ENCODE data around the gene NR2C2AP.
A peak's percentile ranks its signal among the peaks of the same experiment; 100 is the strongest.
"Not testable (repeated sequence)": the region's sequence is repeated elsewhere in the genome, so short reads cannot be mapped to it uniquely, and the experiment has no call there.

NR2C2AP gene, protein sequence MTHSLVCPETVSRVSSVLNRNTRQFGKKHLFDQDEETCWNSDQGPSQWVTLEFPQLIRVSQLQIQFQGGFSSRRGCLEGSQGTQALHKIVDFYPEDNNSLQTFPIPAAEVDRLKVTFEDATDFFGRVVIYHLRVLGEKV
- 30.7 to 41.7 reads per million in 2 experiments for total RNA-seq

DNA sequence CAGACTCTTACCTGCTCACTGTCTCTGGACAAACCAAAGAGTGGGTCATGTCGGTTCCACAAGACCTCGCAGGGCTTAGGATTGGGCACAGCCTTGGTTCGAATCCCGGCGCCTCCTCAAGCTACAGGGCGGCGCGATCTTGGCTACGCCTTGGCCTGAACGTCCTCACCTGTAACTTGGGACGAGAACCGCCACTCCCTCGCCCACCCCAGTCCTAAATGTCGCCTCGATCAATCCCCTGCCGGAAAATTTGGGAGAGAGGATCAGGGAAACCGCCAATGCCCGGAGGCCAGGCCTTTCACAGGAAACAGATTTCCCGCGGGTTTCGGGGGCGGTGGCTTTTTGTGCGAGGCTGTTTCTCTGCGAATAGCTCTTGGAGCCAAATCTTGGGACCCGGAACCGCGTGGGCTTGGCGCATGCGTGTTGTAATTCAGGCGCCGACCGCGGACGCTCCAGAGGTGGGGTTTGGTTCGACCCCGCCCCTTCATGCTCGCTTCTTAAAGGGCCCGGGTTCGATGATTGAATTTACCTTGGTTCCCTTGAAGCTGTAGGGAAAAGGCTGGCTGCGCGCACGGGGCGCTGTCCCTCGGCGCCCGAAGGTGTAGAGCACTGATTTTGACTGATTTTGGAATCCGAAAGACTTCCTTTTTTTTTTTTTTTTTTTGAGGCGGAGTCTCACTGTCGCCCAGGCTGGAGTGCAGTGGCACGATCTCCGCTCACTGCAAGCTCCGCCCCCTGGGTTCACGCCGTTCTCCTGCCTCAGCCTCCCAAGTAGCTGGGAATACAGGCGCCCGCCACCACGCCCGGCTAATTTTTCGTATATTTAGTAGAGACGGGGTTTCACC, at the start of gene NR2C2AP:
TSS of gene NR2C2AP (minus strand) at position 403 of the 845 bp plus-strand sequence. CDS start at position 49, 354 bp downstream.
- DNase-seq (ENCODE audit: low read depth), result peak; percentile 86

DNA sequence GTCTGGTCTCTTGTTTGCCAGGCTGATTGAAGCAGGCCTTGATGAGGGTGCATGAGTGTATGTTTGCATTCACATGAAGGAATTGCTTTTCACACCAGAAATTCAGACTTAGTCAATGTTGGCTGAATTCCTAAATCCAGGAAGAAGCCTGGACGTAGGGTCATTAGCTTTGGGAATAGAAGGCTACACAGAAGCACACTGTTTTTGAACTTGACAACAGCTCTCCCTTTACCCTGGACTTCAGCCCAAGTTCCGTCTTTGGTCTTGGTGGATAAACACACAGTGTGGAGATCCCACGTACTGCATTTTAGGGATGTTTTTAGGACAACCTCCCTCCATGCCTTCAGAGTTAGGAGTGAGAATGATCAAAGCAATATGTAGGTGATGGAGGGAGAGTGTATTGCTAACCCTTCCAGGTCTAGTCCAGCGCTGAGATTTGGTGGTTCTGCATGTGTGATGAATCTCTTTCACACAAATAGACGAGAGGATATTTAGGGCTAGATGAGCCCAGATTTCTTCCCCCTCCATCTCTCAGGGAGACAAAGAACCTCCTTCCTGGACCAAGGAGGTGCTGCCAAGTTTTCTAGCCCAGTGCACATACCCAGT, 47.1 kb upstream of the NR2C2AP start:
- no peak for DNase-seq (ENCODE audit: low read depth)

DNA sequence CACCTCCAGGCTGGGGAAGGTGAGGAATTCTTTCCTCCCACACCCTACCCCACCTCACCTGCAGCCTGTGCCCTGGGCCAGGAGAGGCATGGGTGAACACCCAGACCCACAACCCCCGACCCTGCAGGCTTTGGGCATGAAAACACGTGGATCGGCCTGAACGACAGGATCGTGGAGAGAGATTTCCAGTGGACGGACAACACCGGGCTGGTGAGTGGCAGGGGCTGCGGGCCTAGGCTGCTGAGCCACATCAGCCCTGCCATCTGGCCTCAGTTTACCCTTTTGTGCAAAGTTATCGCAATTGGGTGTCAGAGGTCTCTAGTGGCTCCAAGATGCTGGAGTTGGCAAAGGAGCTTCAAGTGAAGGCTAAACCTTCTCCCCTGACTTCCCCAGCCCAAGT, 37.3 kb upstream of the NR2C2AP start:
- no peak for DNase-seq (ENCODE audit: low read depth)

DNA sequence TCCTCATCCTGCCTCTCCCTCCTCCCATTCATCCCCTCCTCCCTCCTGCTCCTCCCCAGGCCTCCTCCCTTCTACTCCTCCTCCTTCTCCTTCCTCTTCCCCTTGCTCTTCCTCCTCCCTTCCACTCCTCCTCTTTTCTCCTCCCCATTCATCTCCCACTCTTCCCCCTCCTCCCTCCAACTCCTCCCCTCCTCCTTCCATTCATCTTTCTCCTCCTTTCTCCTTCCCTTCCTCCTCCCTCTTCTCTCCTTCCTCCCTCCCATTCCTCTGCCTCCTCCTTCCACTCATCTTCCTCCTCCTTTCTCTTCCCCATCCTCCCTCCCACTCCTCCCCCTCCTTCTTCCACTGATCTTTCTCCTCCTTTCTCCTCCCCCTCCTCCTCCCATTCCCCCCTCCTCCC, 36.5 kb upstream of the NR2C2AP start:
- no peak for DNase-seq (ENCODE audit: low read depth)

DNA sequence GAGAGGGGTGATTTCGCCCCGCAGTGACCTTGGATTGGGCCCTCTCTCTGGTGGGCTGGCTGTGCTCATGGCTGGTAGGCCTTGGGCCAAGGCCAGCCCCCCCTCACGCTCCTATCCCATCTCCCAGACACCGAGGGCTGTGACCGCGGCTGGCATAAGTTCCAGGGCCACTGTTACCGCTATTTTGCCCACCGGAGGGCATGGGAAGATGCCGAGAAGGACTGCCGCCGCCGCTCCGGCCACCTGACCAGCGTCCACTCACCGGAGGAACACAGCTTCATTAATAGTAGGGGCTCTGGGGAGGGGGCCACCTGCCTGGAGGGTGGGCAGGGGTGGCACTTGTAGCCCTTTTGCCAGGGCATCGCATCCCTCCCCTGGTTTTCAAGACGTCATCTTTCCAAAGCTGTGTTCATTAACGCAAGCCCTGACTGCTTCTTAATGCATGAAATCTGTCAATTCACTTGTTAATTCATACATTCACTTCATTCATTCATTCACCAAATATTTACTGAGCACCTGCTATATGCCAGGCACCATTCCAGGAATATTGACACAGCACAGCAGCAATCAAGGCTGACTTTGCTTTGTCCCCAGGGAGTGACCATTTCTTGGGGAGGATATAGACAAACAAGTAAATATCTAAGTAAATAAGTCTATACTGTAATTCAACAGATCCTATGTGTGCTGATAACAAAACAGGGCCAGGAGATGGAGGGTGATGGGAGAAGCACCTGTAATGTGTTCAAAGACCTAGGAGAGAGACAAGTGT, 35.1 kb upstream of the NR2C2AP start:
- no peak for DNase-seq (ENCODE audit: low read depth)

DNA sequence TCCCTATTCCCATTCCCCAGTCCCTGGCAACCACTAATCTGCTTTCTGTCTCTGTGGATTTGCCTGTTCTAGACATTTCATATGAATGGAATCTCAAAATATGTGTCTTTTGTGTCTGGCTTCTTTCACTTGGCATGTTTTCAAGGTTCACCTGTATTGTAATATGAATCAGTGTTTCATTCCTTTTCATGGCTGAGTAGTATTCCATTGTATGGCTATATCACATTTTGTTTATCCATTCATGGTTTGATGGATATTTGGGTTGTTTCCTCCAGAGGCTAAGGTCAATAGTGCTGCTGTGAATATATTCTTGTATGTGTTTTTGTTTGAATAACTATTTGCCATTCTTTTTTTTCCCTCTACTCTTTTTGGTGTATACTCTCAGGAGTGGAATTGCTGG, 33.0 kb upstream of the NR2C2AP start:
- no peak for DNase-seq (ENCODE audit: low read depth)

DNA sequence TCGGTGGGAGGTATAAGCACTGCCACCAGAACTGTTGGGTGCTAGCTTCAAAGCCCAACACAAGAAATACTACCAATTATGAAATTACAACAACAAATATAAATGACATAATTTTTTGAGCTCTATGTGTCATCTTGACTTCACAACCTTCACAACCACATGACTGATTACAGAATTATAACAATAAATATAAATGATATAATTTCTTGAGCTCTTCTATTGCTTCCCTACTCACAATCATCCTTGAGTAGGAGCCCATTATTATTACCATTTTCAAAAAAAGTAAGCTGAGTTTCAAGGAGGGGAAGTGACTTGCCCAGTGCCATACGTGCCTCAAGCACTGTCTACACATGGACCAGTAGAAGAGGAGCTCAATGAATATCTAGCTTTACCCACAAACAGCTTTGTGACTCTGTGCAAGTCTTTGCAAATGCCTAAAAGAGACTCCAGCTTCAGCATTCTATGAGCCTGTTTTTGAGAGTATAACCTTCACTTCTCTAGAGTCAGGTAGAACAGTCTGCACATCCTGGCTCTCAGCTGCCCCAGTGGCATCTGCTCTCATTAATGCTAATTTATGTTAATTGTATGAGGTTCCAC, 31.1 kb upstream of the NR2C2AP start:
- no peak for DNase-seq (ENCODE audit: low read depth)

DNA sequence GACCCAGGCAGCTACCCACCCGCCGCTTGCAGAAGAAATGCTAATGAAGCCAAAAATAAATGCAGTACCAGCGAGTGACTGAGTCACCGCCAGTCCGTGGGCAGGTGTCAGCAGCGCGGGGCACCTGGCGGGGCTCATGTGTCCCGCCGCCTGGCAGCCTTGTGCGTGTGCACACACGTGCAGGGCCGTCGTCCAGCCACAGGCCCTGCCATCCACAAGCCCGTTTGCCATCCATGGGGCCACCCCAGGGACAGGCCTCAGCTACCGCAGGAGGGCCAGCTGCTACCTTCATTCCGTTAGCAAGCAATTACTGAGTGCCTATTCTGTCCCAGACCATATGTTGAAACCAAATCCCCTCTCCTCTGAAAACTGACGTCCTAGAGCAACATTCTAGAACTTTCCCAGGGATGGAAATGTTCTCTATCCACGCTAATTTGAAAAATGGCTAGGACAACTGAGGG, 29.1 kb upstream of the NR2C2AP start:
- DNase-seq (ENCODE audit: low read depth), result no peak

DNA sequence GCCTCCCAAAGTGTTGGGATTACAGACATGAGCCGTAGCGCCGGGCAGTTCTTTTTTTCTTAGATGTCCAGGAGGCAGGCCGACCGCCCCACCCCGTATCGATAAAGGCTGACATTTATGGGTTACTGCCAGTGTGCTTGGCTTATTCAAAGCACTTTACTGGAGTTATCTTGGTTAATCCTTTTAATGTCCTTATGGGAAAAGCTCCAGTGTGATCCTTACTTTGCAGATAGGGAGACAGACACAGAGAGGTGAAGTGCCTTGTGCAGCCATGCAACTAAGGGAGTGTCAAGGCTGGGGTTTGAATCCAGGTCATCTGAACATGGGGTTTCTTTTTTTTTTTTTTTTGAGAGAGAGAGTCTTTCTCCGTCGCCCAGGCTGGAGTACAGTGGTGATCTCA, 27.8 kb upstream of the NR2C2AP start:
- no peak for DNase-seq (ENCODE audit: low read depth)

DNA sequence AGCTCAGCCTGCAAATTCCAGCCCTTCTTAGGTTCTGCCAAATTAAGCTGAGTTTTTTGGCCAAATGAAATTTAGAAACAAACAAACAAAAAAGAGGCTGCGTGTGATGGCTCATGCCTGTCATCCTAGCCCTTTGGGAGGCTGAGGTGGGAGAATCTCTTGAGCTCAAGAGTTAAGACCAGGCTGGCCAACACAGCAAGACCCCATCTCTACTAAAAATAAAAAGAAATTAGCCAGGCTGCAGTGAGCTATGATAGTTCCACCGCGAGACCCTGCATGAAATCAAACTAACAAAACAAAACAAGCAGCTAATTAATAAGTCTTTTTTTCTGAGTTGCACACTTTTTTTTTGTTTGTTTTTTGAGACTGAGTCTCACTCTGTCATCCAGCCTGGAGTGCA, 26.5 kb upstream of the NR2C2AP start:
- no peak for DNase-seq (ENCODE audit: low read depth)

DNA sequence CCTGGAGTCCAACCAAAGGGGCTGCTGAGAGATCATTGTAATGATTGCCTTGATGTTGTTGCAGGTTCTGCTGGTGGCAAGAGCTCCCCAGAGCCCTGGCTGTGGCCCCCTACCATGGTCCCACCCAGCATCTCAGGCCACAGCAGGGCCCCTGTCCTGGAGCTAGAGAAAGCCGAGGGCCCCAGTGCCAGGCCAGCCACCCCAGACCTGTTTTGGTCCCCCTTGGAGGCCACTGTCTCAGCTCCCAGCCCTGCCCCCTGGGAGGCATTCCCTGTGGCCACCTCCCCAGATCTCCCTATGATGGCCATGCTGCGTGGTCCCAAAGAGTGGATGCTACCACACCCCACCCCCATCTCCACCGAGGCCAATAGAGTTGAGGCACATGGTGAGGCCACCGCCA, 24.0 kb upstream of the NR2C2AP start:
- DNase-seq (ENCODE audit: low read depth), result no peak

DNA sequence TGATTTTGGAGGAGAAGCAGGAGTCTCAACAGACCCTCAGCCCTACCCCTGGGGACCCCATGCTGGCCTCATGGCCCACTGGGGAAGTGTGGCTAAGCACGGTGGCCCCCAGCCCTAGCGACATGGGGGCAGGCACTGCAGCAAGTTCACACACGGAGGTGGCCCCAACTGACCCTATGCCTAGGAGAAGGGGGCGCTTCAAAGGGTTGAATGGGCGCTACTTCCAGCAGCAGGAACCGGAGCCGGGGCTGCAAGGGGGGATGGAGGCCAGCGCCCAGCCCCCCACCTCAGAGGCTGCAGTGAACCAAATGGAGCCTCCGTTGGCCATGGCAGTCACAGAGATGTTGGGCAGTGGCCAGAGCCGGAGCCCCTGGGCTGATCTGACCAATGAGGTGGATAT, 23.4 kb upstream of the NR2C2AP start:
- no peak for DNase-seq (ENCODE audit: low read depth)

DNA sequence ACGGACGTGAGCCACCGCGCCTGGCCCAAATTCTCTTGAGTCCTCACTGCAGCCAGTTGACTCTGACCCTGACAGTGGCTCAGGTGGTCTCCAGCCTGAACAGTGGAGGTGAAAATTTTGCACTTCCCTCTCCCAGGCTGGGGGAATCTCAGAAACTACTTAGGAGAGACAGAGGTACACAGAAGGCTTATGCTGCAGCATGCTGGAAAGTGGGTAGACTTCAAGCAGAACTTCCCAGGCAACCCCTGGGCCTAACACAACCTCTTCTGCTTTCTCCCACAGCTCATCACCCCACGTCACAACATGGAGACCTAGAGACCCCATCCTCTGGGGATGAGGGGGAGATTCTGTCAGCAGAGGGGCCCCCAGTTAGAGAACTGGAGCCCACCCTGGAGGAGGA, 23.0 kb upstream of the NR2C2AP start:
- no peak for DNase-seq (ENCODE audit: low read depth)

DNA sequence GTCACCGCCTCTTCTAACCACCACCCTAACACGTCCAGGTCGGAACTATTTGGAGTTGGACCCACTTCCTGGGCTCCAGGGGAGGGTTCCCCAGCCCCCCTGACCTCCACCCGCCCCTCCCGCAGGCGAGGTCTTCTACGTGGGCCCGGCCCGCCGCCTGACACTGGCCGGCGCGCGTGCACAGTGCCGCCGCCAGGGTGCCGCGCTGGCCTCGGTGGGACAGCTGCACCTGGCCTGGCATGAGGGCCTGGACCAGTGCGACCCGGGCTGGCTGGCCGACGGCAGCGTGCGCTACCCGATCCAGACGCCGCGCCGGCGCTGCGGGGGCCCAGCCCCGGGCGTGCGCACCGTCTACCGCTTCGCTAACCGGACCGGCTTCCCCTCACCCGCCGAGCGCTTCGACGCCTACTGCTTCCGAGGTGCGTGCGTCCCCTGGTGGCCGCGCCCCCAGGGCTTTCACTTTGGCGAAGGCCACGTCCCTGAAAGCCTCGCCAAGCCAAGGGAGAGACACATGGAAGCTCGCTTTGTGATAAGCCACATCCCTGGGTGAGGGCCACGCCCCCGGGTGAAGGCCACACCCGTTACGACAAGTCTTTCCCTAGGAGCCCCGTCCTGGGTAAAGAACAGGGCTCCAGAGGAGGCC, 21.8 kb upstream of the NR2C2AP start:
- peak; percentile 63 for DNase-seq (ENCODE audit: low read depth)

DNA sequence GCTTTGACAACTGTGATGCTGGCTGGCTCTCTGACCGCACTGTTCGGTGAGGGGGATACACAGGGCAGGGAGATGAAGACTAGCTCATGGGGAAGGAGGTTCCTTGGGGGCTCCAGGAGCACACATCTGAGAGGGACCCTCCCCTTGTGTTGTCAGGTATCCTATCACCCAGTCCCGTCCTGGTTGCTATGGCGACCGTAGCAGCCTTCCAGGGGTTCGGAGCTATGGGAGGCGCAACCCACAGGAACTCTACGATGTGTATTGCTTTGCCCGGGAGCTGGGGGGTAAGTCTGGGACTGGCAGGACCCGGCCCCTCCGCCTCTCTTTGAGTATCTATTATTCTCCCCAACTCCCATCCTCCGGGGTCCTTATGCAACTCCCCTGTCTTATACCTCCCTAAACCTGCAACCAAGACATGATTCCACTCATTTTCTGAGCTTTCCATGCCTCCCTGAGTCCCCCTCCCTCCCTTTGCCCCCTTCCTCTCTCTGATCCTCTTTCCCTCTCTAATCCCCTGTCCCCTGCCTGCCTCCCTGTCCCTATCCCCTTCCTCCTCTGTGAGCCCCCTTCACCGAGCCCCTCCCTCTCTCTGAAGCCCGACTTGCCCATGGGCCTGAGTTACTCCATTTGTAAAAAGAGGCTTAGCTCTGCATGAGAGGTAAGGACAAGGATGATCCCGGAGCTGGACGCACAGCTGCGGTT, 21.1 kb upstream of the NR2C2AP start:
- no peak for DNase-seq (ENCODE audit: low read depth)

DNA sequence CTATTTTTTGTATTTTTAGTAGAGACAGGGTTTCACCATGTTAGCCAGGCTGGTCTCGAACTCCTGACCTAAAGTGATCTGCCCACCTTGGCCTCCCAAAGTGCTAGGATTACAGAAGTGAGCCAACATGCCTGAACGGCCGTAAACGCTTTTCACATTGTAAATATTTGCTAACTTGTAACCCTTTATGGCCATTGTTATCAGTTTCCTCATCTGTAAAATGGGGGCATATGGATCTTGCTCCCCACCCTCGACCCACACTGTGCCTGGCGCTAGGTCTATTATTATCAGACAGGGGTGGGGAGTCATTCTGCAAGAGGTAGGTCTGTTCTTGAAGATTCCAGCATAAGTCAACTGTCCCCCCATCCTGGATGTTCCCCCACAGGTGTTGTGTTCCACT, 20.4 kb upstream of the NR2C2AP start:
- no peak for DNase-seq (ENCODE audit: low read depth)

DNA sequence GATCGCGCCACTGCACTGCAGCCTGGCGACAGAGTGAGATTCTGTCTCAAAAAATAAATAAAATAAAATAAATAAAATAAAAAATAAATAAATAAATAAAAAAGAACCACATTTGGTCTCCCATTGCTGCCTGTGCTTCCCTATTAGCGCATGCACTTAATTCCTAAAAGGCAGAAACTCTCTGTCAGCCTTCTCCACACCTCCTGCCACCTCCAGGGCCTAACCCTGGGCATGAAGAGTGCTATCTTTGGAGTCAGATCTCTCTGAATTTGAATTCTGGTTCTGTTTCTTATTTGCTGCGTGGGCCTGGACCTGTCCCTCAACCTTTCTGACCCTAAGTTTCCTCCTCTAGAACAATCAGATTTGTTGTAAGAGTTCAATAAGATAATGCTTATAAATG, 19.8 kb upstream of the NR2C2AP start:
- no peak for DNase-seq (ENCODE audit: low read depth)

DNA sequence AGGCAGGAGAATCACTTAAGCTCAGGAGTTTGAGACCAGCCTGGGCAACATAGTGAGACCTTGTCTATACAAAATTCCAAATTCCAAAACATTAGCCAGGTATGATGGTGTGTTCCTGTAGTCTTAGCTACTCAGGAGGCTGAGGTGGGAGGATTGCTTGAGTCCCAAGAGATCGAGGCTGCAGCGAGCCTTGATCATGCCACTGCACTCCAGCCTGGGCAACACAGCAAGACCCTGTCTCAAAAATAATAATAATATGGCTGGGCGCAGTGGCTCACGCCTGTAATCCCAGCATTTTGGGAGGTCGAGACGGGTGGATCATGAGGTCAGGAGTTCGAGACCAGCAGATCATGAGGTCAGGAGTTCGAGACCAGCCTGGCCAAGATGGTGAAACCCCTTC, 17.8 kb upstream of the NR2C2AP start:
- not testable (repeated sequence) for DNase-seq (ENCODE audit: low read depth)

DNA sequence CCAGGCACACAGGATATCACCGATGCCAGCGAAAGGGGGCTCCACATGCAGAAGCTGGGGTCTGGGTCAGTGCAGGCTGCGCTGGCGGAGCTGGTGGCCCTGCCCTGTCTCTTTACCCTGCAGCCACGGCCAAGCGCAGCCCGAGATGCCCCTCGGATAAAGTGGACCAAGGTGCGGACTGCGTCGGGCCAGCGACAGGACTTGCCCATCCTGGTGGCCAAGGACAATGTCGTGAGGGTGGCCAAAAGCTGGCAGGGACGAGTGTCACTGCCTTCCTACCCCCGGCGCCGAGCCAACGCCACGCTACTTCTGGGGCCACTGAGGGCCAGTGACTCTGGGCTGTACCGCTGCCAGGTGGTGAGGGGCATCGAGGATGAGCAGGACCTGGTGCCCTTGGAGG, 15.7 kb upstream of the NR2C2AP start:
- no peak for DNase-seq (ENCODE audit: low read depth)

DNA sequence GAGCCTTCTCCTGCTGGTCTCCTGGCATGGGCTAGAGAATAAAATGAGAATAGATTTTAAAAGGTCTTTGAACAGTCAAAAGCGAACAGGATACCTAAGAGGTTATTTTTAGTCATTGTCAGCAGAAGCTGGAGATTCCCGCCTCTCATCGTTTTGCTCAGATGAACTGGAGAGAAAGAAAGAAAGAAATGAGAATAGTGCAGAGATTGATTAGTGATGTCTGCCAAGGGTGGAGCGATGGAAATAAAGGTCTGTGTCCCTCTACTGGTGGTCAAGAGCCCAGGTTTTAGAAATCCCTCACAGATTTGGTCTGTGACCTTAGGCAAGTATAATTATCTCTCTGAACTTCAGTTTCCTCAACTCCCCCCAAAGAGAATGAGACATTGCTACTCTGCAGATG, 13.9 kb upstream of the NR2C2AP start:
- no peak for DNase-seq (ENCODE audit: low read depth)

DNA sequence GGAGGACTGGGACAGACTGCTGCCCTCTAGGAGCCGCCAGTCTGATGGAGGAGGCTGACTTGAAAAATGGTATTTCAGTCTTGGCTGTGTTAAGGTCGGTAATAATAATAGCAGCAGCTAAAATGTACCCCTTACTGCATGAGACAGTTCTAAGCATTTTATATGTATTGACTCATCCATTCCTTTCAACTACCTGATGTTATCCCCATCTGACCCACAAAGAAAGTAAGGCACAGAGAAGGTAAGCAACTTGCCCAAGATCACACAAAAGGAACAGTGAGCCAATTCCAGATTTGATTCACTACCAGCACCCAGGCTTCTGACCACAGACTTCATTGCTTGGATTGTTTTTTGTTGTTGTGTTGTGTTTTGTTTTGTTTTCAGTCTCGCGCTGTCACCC, 12.6 kb upstream of the NR2C2AP start:
- DNase-seq (ENCODE audit: low read depth), result no peak

Measured in T follicular helper cell (primary cell).